Measurements from ENCODE around the gene STK38.
A peak's percentile ranks its signal among the peaks of the same experiment; 100 is the strongest.
"Not testable (repeated sequence)": the region's sequence is repeated elsewhere in the genome, so short reads cannot be mapped to it uniquely, and the experiment has no call there.

STK38 gene

DNA sequence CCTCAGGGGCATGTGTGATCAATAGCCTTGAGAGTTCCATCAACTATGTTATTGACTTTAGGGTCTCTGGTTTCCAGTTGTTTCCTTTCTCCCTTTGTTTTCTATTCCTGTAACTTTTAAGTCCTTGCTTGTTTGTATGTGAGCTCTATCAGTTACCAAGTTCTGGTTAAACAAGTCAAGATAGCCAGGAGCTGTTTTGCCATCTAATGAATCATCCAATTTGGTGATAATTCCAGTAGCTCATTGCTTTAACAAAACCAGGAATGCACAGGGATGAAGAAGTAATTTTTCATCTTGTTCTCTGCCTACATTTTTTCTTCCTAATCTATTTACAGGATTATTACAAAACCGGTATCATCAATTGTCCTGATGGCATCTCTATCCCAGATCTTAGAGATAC, 68.0 kb downstream of the STK38 start:
- no peak for DNase-seq

DNA sequence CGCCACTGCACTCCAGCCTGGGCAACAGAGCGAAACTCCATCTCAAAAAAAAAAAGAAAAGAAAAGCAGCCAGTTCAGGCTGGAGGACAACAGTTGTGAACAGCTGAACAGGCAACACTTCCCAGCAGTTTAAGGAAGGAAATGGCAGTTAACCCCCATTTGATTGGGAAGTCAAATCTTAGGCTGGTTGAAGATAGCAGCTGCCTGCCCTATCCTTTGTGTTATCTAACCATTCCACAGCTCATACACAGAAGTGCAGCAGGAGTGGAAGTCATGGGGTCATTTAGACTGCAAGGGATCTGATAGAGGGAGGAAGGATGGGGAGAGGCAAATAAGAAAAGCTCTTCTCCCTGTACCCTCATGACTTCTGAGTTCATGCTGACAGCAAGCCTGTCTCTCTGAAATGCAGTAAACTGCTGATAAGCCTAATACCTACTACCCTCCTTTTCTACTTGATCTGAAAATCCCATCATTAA, 69.2 kb downstream of the STK38 start:
- peak in 1 of 2 donors; percentile 29 for DNase-seq

DNA sequence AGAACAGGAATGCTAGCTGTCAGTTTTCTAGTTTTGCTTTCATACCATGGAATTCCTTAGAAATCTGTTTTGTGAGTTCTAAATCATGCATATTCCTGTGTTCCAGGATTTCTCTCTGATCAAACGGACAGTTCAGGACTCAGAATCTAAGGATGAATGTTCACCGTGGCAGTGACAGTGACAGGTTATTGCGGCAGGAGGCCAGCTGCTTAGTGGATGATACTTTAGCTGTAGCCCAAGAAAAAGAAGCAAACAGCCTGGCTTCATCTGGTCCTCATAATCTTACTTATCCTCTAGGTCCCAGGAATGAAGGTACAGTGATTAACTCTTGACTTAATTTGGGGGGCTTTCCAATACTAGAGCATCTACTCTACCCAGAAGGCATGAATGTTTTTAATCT, 77.3 kb downstream of the STK38 start:
- DNase-seq, result no peak

DNA sequence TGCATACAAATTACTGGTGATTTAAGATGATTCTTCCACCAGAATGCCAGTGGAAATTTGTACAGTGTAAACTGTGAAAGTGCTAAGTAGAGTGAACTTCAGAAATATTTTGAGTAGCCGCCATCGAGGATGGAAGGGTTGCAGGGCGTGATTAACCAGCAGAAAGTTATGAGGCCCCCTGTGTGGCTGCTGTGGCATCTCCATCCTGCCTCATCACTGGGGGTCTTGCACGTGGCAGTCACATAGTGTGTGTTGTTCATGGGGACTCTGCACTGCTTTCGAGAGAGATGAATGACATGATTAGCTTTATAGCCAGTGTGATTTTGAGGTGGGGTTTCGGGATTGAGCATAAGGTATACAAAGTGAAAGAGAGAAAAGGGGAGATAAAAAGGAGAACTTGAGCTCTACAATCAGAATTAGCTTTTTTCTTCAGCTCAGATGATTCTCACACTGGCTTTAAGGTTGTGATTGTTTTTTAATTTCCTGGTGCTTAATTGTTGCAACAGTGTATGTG, 78.1 kb downstream of the STK38 start:
- DNase-seq, result no peak

DNA sequence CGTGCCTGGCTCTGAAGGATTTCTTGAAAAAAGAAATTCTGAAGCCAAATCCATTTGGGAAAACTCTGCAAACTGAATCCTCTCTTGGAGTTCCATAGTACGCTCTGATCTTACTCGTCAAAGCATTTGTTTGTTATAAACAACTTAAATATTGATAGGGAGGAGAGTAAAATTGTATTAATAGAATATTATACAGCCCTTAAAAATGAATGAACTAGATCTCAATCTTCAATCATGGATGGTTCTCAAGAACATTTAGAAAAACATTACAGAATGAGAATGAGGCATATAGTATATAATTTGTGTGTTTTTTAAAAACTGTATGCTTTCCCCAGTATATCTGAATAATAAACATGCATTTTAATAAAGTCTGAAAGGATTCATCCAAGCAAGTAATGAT, 79.7 kb downstream of the STK38 start:
- no peak for DNase-seq

DNA sequence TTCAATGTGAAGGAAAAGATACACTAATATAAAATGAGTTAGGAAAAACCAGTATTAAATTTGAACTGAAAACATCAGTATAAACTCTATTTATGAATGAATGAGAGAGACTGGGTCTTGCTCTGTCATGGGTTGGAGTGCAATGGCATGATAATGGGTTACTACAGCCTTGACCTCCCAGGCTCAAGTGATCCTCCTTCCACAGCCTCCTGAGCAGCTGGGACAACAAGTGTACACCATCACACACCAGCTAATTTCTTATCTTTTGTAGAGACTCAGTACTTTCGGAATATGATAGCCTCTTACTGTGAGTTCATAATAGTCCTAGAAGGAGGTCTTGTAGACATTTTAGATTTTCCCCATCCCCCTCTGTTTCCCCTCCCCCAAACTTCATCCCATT, 83.0 kb downstream of the STK38 start:
- no peak for DNase-seq

DNA sequence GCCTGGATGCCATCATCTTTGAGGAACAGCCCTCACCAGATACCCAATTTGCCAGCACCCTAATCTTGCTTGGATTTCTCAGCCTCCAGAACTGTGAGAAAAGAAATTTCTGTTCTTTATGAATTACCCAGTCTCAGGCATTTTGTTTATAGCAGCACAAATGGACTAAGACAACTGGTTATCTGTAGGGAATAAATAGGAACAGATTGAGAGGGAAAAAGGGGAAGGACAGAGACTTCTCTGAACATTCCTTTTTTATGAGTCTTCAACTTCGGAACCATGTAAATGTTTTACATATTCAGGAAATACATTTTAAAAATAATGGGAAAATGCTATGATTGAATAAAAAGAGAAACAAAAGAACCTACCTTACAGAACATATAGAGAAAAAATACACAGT, 83.6 kb downstream of the STK38 start:
- no peak for DNase-seq

DNA sequence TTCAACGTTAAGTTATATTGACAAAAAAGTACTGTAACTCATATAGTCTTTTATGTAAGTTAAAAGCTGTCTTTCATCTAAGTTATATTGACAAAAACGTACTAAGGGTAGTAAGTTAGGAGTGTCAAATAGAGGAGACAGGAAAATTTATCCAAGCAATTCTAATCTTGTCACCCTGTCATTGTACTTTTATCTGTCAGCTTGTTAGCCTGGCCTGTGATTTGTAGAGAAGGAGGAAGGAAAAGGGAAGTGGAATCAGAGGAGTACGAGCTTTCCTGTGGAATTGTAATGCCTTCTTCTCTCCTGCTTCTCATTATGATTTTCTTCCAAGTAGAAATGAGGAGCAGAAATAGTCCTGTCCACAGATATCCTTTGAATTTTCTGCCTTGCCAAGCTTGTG, 85.6 kb downstream of the STK38 start:
- DNase-seq, result no peak

DNA sequence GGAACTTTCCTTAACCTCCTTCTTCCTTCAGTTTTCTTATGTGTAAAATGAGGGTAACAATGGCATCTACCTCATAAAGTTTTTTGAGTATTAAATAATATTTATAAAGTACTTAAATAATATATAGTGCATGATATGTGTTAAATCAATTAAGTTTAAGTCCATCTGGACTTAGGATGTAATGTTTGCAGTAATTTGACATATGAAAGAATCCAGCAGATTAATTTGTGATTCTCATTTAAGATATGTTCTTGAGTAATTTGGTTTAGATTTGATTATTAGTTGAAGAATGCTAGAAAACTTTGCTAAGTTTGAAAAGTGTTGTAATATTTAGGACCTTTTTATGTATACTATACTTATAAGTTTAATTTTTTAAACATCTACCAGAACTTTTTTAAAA, 86.4 kb downstream of the STK38 start:
- DNase-seq, result no peak

DNA sequence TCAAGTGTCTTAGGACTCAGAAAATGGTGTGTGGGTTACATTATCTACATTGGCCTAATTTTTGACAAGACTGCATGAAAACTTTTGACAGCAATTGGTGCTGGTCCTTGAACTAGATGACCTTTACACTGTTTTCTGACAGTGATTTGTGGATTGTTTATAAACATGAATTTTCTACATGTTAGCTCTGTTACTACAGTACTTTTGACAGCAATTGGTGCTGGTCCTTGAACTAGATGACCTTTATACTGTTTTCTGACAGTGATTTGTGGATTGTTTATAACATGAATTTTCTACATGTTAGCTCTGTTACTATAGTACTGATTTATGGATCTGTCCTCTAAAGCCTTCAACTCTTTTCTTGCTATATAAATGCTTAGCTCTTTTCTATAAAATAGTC, 87.8 kb downstream of the STK38 start:
- no peak for DNase-seq

DNA sequence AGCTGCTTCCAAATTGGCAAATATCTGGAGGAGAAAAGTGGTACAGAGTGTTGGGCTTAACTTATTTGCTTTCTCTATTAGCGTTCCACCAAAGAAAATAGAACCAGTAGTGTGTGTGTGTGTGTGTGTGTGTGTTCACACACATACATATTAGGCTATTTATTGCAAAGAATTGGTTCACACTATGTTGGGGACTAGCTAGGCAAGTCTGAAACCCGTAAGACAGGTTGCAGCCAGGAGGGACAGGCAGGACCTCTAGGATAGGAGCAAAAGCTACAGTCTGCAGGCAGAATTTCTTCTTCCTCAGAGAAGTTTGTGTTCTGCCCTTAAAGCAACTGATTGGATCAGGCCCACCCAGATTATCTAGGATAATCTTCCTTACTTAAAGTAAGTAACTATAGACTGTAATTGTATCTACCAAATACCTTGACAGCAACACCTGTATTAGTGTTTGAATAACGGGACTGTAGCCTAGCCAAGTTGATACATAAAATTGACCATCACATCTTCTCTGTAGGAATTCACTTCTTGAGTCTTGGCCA, 91.7 kb downstream of the STK38 start:
- DNase-seq, result no peak

DNA sequence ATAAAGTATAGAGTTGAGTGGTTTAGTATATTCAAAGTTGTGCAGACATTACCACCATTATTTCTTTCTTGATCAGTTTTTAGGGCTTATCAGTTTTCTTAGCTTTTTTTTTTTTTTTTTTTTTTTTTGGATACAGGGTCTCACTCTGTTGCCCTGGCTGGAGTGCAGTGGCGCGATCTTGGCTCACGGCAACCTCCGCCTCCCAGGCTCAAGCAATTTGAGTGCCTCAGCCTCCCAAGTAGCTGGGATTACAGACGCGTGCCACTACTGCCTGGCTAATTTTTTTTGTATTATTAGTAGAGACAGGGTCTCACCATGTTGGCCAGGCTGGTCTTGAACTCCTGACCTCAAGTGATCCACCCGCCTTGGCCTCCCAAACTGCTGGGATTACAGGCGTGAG, 94.4 kb downstream of the STK38 start:
- DNase-seq, result not testable (repeated sequence)

DNA sequence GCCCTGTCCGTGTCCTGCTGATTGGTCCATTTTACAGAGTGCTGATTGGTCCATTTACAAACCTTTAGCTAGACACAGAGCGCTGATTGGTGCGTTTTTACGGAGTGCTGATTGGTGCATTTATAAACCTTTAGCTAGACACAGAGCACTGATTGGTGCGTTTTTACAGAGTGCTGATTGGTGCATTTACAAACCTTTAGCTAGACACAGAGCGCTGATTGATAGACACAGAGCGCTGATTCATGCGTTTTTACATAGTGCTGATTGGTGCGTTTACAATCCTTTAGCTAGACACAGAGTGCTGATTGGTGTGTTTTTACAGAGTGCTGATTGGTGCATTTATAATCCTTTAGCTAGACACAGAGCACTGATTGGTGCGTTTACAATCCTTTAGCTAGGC, 98.1 kb downstream of the STK38 start:
- not testable (repeated sequence) for DNase-seq

DNA sequence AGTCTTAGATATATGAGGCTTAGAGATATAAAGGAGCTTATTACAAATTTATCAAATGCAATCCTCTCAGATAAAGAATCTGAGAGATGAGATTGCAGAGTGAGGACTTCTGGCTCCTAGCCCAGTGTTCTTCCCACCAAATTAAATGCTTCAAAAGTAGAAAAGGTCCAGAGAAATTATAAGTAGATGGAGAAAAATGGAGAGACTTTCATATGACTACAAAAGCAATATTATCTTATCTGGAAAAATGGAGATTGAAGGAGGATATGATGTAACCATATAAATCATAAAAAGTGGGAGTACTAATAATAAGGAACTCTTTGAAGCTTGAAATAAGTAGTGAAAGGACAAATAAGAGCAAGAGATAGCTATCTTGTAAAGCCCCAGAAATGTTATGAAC, 101.7 kb downstream of the STK38 start:
- DNase-seq, result no peak

DNA sequence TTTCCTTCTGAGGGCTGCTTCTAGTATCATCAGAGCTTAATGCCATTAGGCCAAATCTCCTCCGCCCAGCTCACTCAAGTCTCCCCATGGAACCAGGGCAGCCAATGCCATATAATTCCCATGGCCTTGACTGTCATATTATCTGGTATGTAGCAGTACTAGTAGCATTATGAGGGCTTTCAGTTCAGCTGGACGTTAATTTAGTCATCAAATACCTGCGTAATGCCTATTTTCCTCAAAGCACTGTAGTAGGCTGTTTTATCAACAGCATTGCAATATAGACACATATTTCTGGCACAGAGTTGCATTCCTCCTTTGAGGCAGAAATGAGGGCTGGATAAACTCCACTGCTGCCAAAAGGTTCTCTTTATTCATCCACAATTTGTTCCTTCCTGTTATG, 102.8 kb downstream of the STK38 start:
- no peak for DNase-seq

All from bone marrow (tissue), 2 donors.